HG03354 (cell line): Measurements from ENCODE around the gene STX17.
"Not testable (repeated sequence)": the region's sequence is repeated elsewhere in the genome, so short reads cannot be mapped to it uniquely, and the experiment has no call there.

Experiments used
- ATAC-seq: cut with Tn5 transposase; IDR thresholded peaks from one replicate; pipeline ENCODE4 v1.9.1; 2021; ENCODE audit warnings: mild to moderate bottlenecking; ENCODE audit not compliant: unreplicated experiment, poor library complexity, severe bottlenecking

Gene STX17

DNA sequence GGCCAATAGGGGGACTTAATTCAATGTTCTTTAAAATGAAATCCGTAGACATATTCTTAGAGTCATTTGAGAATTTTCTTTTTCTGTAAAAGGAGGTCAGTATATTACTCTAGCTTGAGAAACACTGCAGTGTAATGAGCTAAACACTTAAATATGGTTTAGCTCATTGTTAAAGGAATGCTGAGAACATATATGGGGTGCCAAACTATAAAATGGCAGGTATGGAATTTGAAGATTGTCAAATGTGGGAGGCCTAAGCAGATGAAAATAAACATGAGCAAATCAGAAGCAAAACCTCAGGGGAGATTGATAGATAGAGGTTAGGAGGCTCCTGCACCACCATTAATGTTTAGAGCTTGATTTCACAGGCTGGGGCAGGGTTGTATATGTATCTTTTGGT is 57.9 kb downstream of the STX17 start:
- ATAC-seq: no peak

DNA sequence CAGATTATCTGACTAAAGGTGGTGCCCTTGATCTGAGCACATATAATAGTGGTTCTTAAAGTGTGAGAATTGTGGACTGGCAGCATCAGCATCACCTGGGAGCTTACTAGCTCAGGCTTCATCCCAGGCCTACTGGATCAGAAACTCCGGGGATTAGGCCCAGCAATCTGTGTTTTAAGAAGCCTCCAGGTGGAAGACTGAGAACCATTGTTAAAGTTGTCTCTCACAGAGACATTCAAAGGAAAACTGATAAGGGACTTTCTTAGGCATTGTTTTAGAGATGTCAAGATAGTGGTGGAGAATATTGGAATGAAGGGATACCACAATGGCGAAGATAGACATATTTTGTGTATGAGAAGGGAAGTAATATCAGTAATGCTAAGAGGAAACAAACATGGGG is 59.5 kb downstream of the STX17 start:
- no peak for ATAC-seq

GRCh38 chr9:99966716-99967115 is 60.3 kb downstream of the STX17 start:
- ATAC-seq: no peak

DNA sequence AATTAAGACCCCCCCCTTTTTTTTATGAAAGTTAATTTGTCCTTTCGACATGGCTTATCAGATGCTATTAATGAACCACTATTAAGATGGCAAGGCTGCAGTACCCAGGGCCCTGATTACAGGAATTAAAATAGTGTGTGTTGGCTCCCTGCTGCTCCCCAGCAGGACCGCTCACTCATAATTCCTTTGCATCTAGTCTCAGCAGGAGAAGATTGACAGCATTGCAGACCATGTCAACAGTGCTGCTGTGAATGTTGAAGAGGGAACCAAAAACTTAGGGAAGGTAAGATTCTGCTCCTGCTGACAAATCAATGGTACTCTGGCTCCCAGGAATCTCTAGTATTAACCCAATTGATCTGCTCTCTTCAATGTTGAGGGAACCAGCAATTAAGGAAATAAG is 61.0 kb downstream of the STX17 start:
- no peak for ATAC-seq

- no peak for ATAC-seq
Observed at GRCh38 chr9:99970481-99970880, 64.0 kb downstream of the STX17 start.

DNA sequence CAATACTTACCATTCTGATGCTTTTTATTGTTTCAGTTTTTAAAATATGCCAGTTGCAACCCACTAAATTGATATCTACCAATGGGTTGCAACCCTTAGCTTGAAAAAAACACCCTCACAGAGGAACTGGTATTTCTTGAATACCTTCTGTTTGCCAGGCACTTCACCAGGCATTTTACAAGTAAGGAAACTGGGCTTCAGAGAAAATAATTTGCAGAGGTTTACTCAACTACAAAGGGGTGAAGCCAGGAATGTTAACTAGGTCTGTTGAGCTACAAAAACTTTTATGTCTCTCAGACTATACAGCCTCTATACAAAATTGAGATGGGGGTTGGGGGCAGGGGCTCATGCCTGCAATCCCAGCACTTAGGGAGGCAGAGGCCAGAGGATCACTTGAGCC is 65.0 kb downstream of the STX17 start:
- ATAC-seq: no peak

GRCh38 chr9:99973455-99973854 is 67.0 kb downstream of the STX17 start:
- ATAC-seq: no peak

GRCh38 chr9:99977033-99977792 is 70.8 kb downstream of the STX17 start:
- no peak for ATAC-seq

- ATAC-seq: no peak
Observed at GRCh38 chr9:99978221-99978620, 71.8 kb downstream of the STX17 start.

- no peak for ATAC-seq
Observed at GRCh38 chr9:99980598-99980997, 74.1 kb downstream of the STX17 start.

DNA sequence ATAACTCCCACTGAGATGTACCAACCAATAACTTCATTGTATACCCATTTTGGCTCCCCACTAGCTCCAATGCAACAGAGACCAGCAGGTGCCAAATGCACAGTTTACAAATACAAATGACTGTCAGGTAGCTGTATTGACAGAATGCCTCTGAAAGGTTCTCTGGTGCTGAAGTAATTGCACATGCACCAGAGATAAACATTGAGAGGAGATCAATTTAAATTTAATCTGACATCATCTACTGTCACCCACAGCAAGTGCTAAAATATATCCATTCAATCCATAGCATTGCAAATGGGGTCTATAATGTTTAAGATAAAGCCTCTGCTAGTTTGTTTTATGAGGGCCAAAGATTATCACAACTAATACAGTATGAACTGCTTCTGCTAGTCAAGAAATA is 80.2 kb downstream of the STX17 start:
- ATAC-seq: no peak

DNA sequence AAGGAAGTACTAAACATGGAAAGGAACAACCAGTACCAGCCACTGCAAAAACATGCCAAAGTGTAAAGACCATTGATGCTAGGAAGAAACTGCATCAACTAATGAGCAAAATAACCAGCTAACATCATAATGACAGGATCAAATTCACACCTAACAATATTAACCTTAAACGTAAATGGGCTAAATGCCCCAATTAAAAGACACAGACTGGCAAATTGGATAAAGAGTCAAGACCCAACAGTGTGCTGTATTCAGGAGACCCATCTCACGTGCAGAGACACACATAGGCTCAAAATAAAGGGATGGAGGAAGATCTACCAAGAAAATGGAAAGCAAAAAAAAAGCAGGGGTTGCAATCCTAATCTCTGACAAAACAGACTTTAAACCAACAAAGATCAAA is 84.1 kb downstream of the STX17 start:
- ATAC-seq: not testable (repeated sequence)

- no peak for ATAC-seq
Observed at GRCh38 chr9:99998266-99998665, 91.8 kb downstream of the STX17 start.

- no peak for ATAC-seq
Observed at GRCh38 chr9:99998866-99999265, 92.4 kb downstream of the STX17 start.

GRCh38 chr9:99999797-100000196 is 93.3 kb downstream of the STX17 start:
- no peak for ATAC-seq

- ATAC-seq: no peak
Observed at GRCh38 chr9:100011062-100011681, 104.7 kb downstream of the STX17 start.

DNA sequence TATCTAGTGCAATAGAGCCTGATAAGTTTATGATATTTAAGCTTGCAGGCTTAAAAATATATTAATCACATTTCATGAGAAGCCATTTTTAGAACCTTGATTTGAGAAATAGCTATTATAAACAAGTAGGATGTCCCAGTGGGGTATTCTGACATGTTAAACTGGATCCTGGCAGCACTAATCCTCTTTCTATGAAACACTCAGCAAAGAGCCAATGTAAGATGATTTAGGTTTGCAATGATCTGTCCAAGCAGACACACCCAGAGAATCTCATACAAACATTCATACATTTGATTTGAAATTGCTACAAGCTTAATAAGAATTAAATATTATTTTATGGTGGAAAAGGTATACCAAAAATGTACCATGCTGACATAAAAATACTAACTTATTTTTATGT is 105.8 kb downstream of the STX17 start:
- ATAC-seq: no peak

DNA sequence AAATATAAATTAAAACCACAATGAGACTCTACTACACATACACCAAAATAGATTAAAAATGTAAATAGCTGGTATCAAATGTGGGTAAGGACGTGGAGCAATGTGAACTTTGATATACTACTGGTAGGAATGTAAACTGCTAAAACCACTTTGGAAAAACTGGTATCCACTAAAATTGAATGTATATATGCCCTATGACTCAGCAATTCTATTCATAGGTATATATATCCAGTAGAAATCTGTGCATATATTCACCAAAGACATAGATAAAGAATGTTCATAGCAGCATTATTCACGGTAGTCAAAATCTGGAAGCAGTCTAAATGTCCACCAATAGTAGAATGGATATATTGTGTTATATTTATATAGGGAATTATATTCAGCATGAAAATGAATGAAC is 107.1 kb downstream of the STX17 start:
- no peak for ATAC-seq

DNA sequence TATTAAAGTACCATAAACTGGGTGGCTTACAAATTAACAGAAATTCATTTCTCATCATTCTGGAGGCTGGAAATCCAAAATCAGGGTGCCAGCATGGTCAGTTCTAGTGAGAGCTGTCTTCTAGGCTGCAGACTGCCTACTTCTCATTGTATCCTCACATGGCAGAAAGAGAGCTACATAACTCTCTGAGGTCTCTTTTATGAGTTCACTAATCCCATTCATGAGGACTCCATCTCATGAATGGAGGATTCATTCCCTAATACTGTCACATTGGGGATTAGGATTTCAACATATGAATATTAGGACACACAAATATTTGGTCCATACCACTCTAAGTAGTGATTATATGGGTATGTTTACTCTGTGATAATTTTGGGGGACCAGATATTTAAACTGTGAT is 108.4 kb downstream of the STX17 start:
- no peak for ATAC-seq

- no peak for ATAC-seq
Observed at GRCh38 chr9:100019541-100019940, 113.1 kb downstream of the STX17 start.
